NCI-H1436 (cell line): ENCODE measurements around the gene NPR3.

ENCODE experiments used
- DNase-seq: peaks from one replicate; lab custom pipeline; 2025; lab: John Stamatoyannopoulos, UW

NPR3 gene, protein sequence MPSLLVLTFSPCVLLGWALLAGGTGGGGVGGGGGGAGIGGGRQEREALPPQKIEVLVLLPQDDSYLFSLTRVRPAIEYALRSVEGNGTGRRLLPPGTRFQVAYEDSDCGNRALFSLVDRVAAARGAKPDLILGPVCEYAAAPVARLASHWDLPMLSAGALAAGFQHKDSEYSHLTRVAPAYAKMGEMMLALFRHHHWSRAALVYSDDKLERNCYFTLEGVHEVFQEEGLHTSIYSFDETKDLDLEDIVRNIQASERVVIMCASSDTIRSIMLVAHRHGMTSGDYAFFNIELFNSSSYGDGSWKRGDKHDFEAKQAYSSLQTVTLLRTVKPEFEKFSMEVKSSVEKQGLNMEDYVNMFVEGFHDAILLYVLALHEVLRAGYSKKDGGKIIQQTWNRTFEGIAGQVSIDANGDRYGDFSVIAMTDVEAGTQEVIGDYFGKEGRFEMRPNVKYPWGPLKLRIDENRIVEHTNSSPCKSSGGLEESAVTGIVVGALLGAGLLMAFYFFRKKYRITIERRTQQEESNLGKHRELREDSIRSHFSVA

DNA sequence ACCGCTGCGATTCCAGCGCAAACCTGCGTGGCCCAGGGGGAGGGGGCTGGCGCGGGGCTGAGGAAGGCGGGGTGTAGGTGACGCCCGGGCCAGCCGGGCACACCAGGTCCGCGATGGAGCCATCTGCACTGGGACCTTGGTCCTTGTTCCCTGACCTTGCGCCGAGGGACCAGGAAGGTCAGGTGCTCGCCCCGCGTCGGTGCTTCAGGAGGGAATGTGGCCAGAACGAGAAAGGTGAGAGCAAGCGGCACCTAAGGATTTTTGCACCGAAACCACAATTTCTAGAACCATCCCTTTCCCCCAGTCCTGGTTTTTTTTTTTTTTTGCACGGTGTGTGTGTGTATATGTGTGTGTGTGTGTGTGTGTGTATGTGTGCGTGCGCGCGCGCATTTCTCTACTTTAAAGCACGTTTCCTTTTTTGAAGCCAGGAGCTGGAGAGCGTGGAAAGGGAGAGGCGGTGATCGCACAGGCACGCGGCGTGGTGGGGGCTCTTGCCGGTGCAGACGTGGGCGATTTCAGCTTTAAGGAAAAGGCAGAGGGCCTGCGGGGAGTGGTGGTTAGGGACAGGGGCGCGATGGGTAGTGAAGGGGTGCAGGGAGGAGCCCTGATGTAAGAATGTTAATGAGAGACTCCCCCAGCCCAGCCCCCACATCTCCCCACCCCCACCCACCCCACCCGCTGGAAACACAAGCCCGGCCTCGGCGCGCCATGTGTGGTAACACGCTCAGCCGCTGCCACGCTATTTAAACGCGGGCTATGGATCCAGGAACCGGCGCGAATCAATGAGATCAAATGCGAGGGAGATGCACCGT, at the start of gene NPR3:
TSS of gene NPR3 (plus strand) at position 772 of the 812 bp plus-strand sequence. CDS start 456 bp downstream, outside the sequence.
- no peak for DNase-seq

DNA sequence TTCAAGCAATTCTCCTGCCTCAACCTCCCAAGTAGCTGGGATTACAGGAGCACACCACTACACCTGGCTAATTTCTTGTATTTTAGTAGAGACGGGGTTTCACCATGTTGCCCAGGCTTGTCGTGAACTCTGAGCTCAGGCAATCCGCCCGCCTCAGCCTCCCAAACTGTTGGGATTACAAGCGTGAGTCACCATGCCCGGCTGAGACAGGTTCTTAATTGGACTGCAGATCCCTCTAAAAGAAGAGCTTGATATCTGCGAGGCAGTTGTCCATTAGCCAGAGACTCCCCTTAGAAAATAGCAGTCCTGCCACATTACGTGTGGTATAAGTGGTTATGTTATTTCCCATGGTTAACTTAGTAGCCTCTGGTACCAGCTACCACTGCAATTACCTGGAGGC, 46.6 kb upstream of the NPR3 start:
- DNase-seq: no peak

DNA sequence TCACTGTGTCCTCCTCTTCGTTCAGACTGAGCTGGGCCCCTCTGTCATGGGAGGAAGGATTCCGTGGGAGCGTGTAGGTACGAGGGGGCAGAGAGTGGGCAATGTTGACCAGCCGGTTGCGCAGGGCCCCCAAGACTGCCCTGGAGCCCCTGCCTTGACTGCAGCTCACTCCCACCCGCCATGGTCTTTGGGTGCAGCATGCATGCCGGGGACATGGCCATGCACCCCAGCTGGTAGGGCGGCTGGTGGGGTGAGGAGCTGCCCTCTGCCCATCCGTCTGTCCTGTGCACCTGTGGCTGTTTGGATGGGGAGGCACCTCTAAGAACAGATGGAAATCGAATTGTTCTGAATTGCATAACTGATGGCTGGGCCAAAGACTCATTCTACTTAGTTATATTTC, 42.6 kb upstream of the NPR3 start:
- no peak for DNase-seq

DNA sequence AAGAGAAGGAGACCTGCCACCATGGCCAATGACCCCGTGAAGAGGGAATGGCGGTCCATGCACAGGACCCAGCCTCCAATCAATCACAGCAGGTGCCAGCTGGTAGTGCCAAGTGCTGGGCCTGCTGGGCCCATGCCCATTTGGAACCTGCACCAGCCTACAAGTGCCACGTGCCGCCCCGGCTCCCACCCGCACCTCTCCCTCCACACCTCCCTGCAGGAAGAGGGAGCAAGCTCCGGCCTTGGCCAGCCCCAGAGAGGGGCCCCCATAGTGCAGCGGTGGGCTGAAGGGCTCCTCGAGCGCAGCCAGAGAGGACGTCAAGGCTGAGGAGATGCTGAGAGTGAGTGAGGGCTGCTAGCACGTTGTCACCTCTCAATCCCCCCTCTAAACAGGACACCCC, 37.8 kb upstream of the NPR3 start:
- DNase-seq: no peak

DNA sequence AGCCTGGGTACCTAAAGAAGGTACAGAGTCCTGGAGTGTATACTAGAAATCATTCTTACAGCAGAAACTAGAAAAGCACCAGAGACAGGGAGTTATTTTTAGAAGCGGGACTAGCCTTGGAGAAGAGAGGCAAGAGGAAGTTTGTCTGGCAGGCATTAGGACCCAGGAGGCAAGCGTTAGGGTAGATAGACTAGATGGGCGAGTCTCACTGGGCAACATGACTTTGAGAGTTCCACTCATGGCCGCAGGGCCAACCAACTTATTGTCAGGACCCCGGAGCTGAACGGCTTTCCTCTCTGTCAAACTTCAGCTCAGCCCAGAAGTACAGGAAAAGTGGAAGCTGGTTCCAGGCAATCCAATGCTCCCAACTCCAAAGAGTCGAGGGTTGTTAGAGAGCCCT, 34.1 kb upstream of the NPR3 start:
- no peak for DNase-seq

DNA sequence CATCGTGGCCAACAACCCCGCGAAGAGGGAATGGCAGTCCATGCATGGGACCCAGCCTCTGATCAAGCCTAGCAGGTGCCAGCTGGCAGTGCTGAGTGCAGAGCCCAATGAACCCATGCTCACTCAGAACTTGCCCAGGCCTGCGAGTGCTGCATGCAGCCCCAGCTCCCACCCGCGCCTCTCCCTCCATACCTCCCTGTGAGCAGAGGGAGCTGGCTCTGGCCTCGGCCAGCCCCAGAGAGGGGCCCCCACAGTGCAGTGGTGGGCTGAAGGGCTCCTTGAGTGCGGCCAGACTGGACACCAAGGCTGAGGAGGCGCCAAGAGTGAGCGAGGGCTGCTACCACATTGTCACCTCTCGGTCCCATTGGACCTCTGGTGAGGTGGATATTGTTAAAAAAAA, 32.6 kb upstream of the NPR3 start:
- DNase-seq: no peak

DNA sequence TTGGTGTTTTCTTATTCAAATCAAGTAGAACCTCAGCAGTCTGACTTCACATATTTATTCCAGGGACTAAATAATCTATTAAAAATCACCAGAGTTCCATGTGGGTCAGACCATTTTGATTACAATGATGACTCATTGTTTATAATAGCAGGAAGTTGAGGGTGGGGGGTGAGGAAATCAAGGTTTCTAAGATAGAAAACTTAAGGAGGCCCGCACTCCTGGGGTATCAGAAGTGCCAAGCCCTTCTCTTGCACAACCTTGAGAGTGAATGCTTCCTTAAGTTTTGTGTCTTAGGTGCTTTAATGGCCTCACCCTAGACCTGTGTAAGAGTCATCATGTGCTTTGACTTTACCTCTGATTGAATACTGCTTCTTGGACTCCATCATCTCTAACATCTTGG, 31.9 kb upstream of the NPR3 start:
- DNase-seq: no peak

DNA sequence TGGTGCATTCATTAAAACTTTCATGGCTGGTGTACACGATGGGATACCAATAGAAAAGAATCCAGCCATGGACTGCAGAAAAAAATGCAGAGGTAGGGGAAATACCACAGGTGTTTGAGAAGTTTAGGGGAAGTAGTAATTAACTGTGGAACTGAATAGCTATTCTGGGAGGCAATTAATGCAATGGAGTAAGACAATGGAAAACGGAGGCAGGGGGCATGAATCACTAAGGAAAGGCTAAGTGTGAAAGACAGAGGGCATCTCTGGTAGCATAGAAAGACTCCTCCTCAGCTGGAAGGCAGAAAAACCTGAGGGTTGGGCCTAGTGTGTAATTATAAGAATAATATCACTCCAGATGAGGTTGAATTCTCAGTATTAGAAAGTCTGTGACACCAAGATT, 30.9 kb upstream of the NPR3 start:
- no peak for DNase-seq

DNA sequence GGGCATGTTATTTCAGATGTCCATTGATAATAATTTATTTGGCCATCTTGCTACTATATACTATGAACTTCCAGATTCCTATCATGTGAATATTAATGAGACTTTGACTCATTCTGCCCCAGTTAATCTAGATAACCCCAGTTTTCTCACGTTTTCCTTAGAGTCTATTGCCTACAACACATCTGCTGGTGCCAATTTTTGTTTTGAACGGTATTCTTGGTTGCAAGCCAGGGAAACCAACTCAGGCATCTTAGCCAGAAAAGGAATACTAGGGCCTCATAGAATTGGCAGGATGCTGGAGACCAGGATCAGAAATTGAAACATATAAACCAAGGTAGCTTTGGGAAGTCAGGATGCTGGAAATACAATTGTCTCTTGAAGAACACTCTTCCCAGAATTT, 28.0 kb upstream of the NPR3 start:
- no peak for DNase-seq

DNA sequence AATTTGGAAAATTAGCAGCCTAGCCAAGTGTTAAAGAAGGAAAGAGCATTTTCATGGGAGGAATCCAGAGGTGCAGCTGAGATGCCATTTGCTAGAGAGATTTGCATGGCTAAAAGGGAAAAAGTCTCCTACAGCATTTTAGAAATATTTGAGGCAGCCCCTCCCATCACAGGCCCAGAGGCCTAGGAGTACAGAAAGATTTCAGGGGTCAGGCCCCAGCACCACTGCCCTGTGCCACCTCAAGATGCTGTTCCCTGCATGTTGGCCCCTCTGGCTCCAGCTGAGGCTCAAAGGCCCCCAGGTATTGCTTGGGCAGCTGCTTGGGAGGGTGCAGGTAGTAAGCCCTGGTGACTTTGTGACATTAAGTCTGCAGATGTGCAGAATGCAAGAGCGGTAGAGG, 26.9 kb upstream of the NPR3 start:
- no peak for DNase-seq

DNA sequence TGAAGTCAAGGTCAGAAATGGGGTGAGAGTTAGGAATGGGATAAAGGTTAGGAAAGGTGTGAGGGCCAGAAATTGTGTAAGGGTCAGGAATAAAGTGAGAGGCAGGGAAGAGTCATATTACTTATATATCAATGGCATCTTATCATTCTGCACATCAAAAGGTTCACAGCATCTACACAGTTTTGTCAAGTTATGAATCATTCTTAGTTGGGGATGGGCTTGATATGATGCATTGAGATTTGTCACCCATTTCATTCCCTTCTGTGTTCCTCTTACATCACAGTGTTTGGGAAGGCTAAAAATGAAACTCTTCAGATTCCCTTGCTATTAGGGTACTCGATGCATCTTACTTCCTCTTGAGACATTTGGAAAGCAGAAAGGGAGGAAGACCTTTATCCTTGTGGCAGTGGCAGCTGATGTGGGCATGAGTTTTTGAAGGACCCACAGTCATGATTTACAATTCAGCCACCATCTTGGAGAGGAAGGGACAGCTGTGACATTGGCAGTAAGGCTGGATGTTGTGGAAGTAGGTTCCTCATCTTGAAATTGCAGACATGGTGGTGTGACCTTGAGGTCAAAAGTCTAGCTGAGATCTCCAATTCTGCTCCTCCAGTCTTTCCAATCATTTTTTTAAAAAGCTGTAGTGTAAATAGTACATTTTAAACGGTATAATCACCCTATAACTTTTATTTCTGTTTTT, 24.2 kb upstream of the NPR3 start:
- no peak for DNase-seq

DNA sequence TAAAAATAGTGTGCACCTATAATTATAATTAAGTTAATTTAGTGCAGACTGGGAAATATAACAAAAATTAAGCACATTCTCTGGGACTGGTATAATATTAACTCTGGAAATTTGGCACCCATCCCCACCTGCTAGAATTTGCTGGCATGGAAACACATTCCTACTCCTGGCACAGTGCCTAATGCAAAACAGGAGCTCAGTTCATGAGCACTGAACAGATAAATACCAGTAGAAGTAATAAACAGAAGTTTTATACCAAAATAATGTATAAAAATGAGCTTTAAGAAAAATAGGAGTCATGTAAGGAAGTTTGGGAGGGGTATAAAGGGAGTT, 23.7 kb upstream of the NPR3 start:
- no peak for DNase-seq

DNA sequence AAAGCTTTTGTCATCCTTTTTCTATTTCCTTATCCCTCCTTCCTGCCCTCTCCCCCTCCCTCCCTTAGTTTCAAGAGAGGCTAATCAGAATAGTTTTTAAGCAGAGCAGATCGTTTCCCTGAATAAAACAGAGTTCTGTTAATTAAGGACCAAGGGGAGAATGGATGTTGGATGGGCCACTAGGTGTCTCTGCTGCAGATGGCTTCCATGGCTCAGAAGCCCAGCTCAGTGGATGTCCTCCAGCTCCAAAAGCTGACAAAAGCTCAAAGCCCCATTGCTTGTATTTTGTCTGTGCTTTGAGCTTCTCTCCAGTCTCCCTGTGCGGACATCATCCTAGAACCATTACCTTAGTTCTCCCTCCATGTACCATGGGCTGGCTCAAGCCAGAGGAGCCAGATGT, 21.0 kb upstream of the NPR3 start:
- no peak for DNase-seq

DNA sequence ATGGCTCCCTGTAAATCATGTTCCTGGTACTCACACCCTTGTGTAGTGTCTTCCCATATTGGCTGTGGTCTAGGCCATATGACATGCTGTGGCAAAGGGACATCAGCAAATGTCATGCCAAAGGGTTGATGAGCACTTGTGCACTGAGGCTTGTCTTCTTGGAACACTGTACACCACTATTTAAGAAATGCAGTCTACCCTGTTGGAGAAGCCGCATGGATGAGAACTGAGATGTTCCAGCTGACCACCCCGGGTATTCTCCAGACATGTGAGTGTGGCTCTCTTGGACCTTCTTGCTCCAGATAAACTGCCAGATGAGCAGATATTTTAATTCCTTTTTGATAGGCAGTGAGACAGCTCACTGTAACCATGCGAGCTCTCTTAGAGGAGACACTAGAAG, 20.5 kb upstream of the NPR3 start:
- DNase-seq: no peak

DNA sequence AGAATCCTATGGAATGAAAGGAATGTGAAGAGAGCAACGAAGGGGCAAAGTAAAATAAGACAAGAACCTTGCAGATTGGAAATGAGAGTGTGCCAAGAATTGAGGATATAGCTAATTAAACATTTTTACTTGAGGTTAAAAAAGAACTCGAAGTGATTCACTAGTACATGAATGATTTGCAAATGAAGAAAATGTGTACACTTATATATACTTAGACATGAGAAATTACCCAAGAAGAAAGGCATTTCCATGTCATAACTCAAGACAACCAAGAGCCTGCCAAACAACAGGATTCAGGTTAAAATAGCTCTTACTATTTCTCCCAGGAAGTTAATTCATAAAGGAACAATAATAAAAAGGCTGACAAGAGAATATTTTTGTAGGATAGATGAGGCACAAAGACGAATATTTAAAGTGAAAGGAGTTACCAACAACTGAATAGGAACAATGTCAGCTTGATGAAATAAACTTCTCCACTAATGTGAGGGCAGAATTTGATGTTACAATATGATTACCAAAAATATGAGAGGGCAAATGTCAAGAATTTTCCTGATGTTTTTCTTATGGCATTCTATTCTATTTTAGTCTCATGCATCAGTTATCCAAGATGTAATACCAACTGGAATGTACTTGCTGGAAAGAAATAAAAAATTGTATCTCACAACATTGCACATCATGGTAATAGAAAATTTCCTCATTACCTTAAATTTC, 18.9 kb upstream of the NPR3 start:
- no peak for DNase-seq

DNA sequence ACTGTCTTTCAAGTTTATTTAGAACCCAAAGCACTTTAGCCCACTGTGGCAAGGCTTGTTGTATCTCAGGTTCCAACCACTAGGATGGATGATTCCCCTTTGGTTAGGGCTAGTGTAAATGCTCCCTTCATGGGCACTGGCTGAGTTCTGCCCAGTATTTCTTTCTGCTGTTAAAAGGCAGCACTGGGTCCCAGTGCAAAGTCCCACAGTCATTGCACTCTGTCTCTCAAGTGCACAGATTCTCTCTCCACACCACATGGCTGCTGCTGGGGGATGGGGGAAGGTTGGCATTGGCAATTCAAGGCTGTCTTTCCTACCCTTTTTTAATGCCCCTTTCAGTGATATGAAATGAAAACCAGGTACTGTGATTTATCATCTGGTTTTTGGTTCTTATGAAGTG, 7.2 kb upstream of the NPR3 start:
- no peak for DNase-seq

DNA sequence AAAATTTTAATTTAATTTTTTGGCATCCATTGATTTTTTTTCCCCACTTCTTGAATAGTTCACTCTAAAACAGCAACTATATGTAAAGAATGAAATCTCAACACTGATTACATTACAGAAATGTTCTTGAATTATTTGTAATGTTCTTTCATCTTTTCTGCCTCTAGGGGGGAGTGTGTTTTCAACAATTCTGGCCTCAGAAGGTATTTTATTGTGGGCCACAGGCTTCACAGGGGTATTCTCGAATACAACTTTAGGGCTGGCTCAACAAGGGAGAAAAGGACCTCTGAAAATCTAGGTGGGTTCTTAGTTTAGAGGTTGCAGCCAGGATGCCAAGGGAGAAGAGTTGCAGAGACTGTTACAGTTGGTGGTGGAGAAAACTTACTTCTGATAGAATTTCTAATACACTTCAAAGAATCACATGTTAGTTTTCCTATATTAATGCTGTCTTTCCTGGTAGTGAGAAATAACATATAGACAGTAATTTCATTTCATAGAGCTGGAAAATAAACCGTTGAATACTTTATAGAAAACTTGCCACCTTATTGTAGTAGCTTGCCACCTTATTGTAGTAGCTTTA, 3.6 kb upstream of the NPR3 start:
- no peak for DNase-seq

DNA sequence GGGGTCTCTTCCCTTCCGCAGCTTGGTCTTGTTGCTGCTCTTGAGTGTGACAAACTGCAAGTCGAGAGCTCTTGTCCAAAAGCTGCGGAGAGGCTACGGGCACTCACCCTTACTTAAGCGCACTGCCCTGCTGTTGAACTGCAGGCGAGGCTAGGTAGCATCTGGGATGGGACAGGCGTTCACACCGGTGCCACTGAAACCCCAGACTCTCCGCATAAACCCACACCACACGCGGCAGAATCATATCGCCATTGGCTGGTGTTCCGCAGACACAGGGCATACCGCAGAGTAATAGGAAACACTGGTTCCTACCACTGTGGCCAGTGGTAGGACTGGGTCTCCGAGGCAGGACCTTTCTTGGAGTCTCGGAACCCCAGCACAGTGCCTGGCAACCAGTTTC, 2.2 kb upstream of the NPR3 start:
- DNase-seq: no peak

DNA sequence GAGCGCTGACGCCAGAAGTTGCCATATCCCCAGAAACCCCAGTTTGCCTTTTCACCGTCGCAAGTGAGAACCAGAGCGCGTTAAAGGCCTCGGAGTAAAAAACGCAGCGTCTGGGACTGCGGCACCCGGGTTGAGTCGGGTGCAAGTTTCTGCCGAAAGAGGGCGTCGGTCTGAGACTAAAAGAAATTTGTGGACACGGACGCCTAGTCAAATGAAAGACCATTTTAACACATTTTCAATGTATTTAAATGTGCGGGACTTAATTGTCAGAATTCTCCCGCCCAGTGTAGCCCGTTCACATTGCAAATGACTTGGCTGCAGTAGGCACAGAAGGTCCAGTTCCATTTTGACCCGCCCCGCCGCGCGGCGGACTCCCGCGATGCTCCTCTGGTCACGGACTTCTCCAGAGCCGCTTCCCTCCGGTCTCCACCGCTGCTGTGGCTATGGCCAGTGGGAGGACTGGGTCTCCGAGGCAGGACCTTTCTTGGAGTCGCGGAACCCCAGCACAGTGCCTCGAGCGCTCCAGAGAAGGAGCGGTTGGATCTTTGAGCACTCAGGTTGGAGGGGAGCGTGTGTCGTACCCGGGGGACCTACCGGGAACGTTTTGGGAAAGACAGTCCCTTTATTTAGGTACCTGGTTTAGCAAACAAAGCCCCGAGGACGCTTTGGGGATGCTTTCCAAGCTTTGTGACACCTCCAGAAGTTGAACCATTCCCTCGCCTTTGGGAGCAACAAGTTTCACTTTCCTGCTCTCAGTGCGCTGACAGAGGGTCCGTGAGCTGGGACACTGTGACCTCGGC, 1.2 kb upstream of the NPR3 start:
- no peak for DNase-seq

DNA sequence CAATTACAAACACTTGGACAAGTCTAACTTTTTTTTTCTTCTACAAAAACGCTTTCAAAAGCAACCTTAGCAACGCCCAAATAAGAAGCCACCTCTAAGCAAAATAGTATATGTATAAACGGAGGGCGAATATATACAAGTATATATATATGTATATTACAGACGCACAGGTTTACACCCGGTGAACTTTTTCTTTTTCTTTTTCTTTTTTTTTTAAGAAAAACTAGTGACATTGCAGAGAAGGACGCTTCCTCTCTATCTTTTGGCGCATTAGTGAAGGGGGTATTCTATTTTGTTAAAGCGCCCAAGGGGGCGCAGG, 200 bp downstream of the NPR3 start:
- no peak for DNase-seq
